Neural cell (in vitro differentiated cells): ENCODE results near the gene GGA1. TPM values are rescaled to one million over a fixed set of nuclear protein-coding genes. Genes with fewer than 3 reads are reported as not detected.

ENCODE experiments used
- H2AFZ ChIP-seq: fragments of 200-600, 300-800 bp; sonication (generic), shearing (Covaris generic); 2 replicates; pipeline ENCODE4 v1.6.0; 2014; ENCODE audit warnings: low read depth, mild to moderate bottlenecking, antibody characterized with exemption, low read length, moderate library complexity
- H3F3A ChIP-seq: fragments of 200-600 bp; shearing (Covaris generic); 2 replicates; pipeline ENCODE4 v1.6.1; 2016; ENCODE audit warnings: mild to moderate bottlenecking, moderate library complexity, mixed read lengths, antibody characterized with exemption, low read length; ENCODE audit not compliant: insufficient read depth, poor library complexity, severe bottlenecking
- H3K27ac ChIP-seq: fragments of 200-600, 300-800 bp; sonication (generic), shearing (Covaris generic); 2 replicates; pipeline ENCODE4 v1.5.1; 2014; ENCODE audit warnings: mild to moderate bottlenecking, low read length, moderate library complexity
- H3K27me3 ChIP-seq: fragments of 300-800, 200-600 bp; sonication (generic), shearing (Covaris generic); 2 replicates; pipeline ENCODE4 v1.6.0; 2014; ENCODE audit warnings: mild to moderate bottlenecking, low read depth, low read length, moderate library complexity; ENCODE audit not compliant: insufficient read depth
- H3K36me3 ChIP-seq: fragments of 300-800, 200-600 bp; sonication (generic), shearing (Covaris generic); 2 replicates; pipeline ENCODE4 v1.5.1; 2014; ENCODE audit warnings: mild to moderate bottlenecking, antibody characterized with exemption, low read length, moderate library complexity; ENCODE audit not compliant: insufficient read depth
- H3K4me2 ChIP-seq: fragments of 300-800, 200-600 bp; sonication (generic), shearing (Covaris generic); 2 replicates; pipeline ENCODE4 v1.6.0; 2014; ENCODE audit warnings: mild to moderate bottlenecking, low read length
- H3K4me3 ChIP-seq: fragments of 300-800, 200-600 bp; sonication (generic), shearing (Covaris generic); 2 replicates; pipeline ENCODE4 v1.5.1; 2014; ENCODE audit warnings: mild to moderate bottlenecking, low read length, moderate library complexity
- H3K79me2 ChIP-seq: fragments of 200-600 bp; shearing (Covaris generic); replicated peaks from 2 replicates; pipeline ENCODE4 v1.6.0; 2014; ENCODE audit warnings: mild to moderate bottlenecking, low read length, moderate library complexity; ENCODE audit not compliant: insufficient read depth
- H3K9ac ChIP-seq: fragments of 300-800, 200-600 bp; sonication (generic), shearing (Covaris generic); 2 replicates; pipeline ENCODE4 v1.6.1; 2016; ENCODE audit warnings: mild to moderate bottlenecking, low read length, mixed read lengths
- H3K9me2 ChIP-seq: fragments of 200-600 bp; shearing (Covaris generic); 2 replicates; pipeline ENCODE4 v1.6.1; 2016; ENCODE audit warnings: mild to moderate bottlenecking, low read length, mixed read lengths; ENCODE audit not compliant: insufficient read depth
- H3K9me3 ChIP-seq: fragments of 200-600, 300-800 bp; sonication (generic), shearing (Covaris generic); 2 replicates; pipeline ENCODE4 v1.6.1; 2016; ENCODE audit warnings: mild to moderate bottlenecking, mixed run types, low read length, moderate library complexity, mixed read lengths
- H4K20me1 ChIP-seq: fragments of 200-600 bp; shearing (Covaris generic); 2 replicates; pipeline ENCODE4 v1.6.1; 2016; ENCODE audit warnings: mild to moderate bottlenecking, mixed run types; ENCODE audit not compliant: insufficient read depth
- EP300 ChIP-seq: fragments of 450-650 bp; conservative IDR thresholded peaks from 2 replicates; pipeline ENCODE4 v1.6.1; 2014; ENCODE audit warnings: antibody characterized with exemption, mild to moderate bottlenecking, moderate library complexity; ENCODE audit not compliant: poor library complexity, severe bottlenecking
- EZH2 ChIP-seq: fragments of 200-600, 300-800 bp; shearing (Covaris generic), sonication (generic); IDR thresholded peaks from 2 replicates; pipeline ENCODE4 v1.6.1; 2014; ENCODE audit warnings: antibody characterized with exemption, low read length, borderline replicate concordance, mild to moderate bottlenecking; ENCODE audit not compliant: insufficient read depth, poor library complexity, severe bottlenecking
- MXI1 ChIP-seq: fragments of 450-650 bp; conservative IDR thresholded peaks from 2 replicates; pipeline ENCODE4 v1.6.1; 2014; ENCODE audit warnings: antibody characterized with exemption, mild to moderate bottlenecking; ENCODE audit not compliant: poor library complexity, severe bottlenecking
- POLR2AphosphoS5 ChIP-seq: IDR thresholded peaks from 2 replicates; pipeline ENCODE4 v1.6.1; 2012
- RAD21 ChIP-seq: fragments of 450-650 bp; conservative IDR thresholded peaks from 2 replicates; pipeline ENCODE4 v1.6.1; 2014; ENCODE audit warnings: antibody characterized with exemption, mild to moderate bottlenecking, moderate library complexity
- SMC3 ChIP-seq: fragments of 450-650 bp; conservative IDR thresholded peaks from 2 replicates; pipeline ENCODE4 v1.6.1; 2014; ENCODE audit warnings: antibody characterized with exemption, mild to moderate bottlenecking, moderate library complexity; ENCODE audit not compliant: poor library complexity
- TAF1 ChIP-seq: IDR thresholded peaks from 2 replicates; pipeline ENCODE4 v1.6.1; 2012; ENCODE audit warnings: low read depth
- polyA plus RNA-seq: library from polyadenylated mRNA; depleted of rRNA; stranded (reverse); fragments of >200 nt; gene quantifications from 2 replicates; pipeline ENCODE4 v1.2.3, GENCODE V29; 2014
- TF ChIP-seq, protein P1 (sequence below): fragments of 450-650 bp; IDR thresholded peaks from 2 replicates; pipeline ENCODE4 v1.5.1; 2014; ENCODE audit warnings: antibody characterized with exemption, mild to moderate bottlenecking, moderate library complexity; ENCODE audit not compliant: poor library complexity, severe bottlenecking
- TF ChIP-seq, protein P2 (sequence below): IDR thresholded peaks from 2 replicates; pipeline ENCODE4 v1.6.1; 2012; ENCODE audit warnings: borderline replicate concordance

GGA1 gene
- polyA plus RNA-seq, 1 donor from 2014 or later, result 57.5 TPM

DNA sequence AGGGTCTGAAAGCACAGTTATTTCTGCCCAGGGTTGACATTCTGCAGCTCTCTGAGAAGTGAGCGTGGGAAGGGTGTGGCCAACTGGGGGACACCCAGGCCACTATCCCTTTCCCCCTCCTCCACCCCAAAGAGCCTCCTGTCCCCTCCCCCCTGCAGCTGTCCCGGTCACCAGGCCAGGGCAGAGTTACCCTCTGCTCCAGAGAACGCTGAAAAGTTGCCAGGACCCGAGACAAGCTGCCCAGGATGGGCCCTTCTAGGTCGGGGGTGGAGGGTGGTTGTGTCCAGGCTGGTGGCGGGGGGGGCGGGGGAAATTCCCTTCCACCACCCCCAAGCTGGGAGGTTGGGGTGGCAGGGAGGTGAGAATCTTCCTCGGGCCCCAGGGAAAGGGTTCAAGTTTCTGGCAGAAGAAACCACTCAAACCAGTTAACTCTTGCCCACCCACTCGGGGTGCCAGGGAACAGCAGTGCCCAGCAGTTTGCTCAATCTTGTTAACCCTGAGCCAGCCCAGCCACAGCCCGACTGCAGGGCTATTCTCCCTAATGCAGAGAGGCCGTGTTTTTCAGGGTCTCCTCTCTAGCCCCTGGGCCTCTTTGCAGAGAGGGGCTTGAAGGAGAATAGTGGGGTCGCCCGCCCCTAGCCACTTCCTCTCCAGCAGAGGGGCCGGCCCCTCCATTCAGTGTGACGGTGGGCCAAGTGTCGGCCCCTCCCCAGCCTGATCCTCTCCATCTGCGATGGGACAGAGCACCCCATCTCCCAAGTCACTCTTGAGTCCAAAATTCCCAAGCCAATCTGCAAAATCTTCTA, 67.5 kb downstream of the GGA1 start:
- Histone ChIP-seq H3K27ac (no peak overlapping the region), H3K9ac (no peak overlapping the region), H3K36me3 (no peaks in the 10 kb centered on the region), H3K9me2 (no peaks in the 10 kb centered on the region), H3K27me3 (no peaks in the 10 kb centered on the region), H3K79me2 (no peaks in the 10 kb centered on the region), H3K9me3 (no peaks in the 10 kb centered on the region), H2AFZ (no peak overlapping the region), H3F3A (no peaks in the 10 kb centered on the region), H4K20me1 (no peaks in the 10 kb centered on the region), H3K4me3 (no peak overlapping the region), H3K4me2 (no peak overlapping the region)
- TF ChIP-seq TAF1 (no peak), EP300 (no peak), SMC3 (no peak), MXI1 (no peak)
- TF ChIP-seq, protein P1, sequence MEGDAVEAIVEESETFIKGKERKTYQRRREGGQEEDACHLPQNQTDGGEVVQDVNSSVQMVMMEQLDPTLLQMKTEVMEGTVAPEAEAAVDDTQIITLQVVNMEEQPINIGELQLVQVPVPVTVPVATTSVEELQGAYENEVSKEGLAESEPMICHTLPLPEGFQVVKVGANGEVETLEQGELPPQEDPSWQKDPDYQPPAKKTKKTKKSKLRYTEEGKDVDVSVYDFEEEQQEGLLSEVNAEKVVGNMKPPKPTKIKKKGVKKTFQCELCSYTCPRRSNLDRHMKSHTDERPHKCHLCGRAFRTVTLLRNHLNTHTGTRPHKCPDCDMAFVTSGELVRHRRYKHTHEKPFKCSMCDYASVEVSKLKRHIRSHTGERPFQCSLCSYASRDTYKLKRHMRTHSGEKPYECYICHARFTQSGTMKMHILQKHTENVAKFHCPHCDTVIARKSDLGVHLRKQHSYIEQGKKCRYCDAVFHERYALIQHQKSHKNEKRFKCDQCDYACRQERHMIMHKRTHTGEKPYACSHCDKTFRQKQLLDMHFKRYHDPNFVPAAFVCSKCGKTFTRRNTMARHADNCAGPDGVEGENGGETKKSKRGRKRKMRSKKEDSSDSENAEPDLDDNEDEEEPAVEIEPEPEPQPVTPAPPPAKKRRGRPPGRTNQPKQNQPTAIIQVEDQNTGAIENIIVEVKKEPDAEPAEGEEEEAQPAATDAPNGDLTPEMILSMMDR, result no peak

DNA sequence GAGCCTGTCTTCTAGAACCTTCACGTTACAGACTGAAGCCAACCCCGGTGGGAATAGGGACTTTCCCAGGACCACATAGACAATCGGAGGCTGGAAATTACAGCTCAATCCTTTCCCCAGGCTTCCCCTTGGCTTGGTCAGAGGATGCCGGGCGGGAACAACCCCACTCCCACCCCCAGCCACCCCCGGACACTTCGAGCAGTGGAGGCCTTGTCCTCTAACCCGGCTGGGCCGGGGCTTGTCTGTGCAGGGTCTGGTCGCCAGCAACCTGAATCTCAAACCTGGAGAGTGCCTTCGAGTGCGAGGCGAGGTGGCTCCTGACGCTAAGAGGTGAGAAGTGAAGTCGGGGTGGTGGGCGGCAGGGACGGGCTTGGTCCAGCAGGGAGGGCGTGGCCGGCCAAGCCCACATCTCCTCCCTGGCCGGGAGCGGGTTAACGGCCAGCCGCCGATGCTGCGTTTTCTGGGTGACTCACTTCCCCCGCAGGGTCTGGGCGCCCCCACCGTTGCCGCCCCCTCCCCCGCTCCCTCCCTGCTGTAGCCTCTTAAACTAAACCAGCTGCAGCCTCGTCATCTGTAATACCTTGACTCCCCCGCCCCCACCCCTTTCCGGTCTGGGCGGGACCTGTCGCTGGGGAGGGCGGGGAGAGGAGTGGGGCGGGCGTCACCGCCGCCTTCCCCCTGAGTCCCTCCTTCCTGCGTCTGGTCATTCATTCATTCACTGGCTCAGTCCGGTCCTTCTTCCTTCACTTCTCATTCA, 68.3 kb downstream of the GGA1 start:
- Histone ChIP-seq H3K9me3 (no peaks in the 10 kb centered on the region), H3K27me3 (no peaks in the 10 kb centered on the region), H3K9me2 (no peaks in the 10 kb centered on the region), H3K4me2 (no peak overlapping the region), H3K36me3 (no peaks in the 10 kb centered on the region), H4K20me1 (no peaks in the 10 kb centered on the region), H3K27ac (no peak overlapping the region), H3K9ac (no peak overlapping the region), H3K79me2 (no peaks in the 10 kb centered on the region), H3K4me3 (no peak overlapping the region), H2AFZ (no peak overlapping the region), H3F3A (no peaks in the 10 kb centered on the region)
- no peak for TF ChIP-seq EP300
- TF ChIP-seq RAD21, result no peak
- no peak for TF ChIP-seq MXI1
- TF ChIP-seq, protein P1, result no peak
- TF ChIP-seq TAF1, result no peak
- no peak for TF ChIP-seq EZH2
- TF ChIP-seq SMC3, result no peak
- no peak for TF ChIP-seq POLR2AphosphoS5
- TF ChIP-seq, protein P2, sequence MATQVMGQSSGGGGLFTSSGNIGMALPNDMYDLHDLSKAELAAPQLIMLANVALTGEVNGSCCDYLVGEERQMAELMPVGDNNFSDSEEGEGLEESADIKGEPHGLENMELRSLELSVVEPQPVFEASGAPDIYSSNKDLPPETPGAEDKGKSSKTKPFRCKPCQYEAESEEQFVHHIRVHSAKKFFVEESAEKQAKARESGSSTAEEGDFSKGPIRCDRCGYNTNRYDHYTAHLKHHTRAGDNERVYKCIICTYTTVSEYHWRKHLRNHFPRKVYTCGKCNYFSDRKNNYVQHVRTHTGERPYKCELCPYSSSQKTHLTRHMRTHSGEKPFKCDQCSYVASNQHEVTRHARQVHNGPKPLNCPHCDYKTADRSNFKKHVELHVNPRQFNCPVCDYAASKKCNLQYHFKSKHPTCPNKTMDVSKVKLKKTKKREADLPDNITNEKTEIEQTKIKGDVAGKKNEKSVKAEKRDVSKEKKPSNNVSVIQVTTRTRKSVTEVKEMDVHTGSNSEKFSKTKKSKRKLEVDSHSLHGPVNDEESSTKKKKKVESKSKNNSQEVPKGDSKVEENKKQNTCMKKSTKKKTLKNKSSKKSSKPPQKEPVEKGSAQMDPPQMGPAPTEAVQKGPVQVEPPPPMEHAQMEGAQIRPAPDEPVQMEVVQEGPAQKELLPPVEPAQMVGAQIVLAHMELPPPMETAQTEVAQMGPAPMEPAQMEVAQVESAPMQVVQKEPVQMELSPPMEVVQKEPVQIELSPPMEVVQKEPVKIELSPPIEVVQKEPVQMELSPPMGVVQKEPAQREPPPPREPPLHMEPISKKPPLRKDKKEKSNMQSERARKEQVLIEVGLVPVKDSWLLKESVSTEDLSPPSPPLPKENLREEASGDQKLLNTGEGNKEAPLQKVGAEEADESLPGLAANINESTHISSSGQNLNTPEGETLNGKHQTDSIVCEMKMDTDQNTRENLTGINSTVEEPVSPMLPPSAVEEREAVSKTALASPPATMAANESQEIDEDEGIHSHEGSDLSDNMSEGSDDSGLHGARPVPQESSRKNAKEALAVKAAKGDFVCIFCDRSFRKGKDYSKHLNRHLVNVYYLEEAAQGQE, result no peak
